ENCODE data around the gene HRK. TPM values are rescaled to one million over a fixed set of nuclear protein-coding genes. Genes with fewer than 3 reads are reported as not detected.

HRK gene
- total RNA-seq, 2 donors from 2014 or later = 0.08 TPM; not detected in 1

DNA sequence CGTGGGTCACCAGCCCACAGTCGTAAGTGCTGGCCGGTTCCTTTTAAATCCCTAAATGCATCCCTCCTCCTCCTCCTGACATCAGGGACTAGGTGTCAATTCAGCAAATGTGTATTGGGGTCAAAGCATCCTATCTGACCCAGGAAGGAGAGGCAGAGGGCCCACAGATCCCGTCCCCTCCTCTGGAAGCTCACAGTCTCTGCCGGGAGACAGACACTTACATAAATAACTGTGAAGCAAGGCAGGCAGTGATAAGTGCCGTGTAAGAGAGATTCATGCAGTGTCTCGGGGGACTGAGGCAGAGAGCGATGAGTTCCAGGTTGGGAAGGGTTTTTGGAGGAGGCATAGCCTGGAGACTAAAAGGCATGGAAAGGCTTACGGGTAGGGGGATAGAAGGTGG, 44.1 kb downstream of the HRK start:
- no peaks in the 10 kb centered on the region for H3K4me1 ChIP-seq
- H3K27me3 ChIP-seq = no peaks in the 10 kb centered on the region
- TF ChIP-seq, protein P1, sequence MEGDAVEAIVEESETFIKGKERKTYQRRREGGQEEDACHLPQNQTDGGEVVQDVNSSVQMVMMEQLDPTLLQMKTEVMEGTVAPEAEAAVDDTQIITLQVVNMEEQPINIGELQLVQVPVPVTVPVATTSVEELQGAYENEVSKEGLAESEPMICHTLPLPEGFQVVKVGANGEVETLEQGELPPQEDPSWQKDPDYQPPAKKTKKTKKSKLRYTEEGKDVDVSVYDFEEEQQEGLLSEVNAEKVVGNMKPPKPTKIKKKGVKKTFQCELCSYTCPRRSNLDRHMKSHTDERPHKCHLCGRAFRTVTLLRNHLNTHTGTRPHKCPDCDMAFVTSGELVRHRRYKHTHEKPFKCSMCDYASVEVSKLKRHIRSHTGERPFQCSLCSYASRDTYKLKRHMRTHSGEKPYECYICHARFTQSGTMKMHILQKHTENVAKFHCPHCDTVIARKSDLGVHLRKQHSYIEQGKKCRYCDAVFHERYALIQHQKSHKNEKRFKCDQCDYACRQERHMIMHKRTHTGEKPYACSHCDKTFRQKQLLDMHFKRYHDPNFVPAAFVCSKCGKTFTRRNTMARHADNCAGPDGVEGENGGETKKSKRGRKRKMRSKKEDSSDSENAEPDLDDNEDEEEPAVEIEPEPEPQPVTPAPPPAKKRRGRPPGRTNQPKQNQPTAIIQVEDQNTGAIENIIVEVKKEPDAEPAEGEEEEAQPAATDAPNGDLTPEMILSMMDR (IDR thresholded peaks at IDR 0.05) = no peak
- H3K36me3 ChIP-seq = no peaks in the 10 kb centered on the region
- H3K4me3 ChIP-seq = no peak overlapping the region
- no peak for DNase-seq (ENCODE audit: low spot score)
- H3K27ac ChIP-seq = no peak overlapping the region
- H3K9me3 ChIP-seq = no peaks in the 10 kb centered on the region

DNA sequence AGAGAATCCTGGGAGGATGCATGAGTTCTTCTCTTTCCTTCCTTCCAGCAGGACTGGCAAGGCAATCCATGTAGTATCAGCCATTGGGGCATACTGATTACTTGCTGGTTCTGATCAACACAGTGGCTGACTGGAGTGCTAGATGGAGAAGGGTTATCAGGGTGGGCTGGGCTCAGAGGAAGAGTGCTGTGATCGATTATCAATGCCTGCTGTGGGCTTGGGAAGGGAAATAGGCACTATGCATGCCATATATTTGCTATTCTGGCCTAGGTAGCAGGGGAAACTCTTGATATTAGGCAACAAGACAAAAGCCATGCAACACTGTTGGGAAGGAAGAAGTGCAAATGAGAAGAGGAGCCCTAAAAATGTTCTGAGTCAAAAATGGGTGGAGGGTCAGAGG, 45.8 kb downstream of the HRK start:
- no peak for DNase-seq (ENCODE audit: low spot score)
- H3K4me1 ChIP-seq = no peaks in the 10 kb centered on the region
- no peaks in the 10 kb centered on the region for H3K36me3 ChIP-seq
- H3K9me3 ChIP-seq = no peaks in the 10 kb centered on the region
- TF ChIP-seq, protein P1 (IDR thresholded peaks at IDR 0.05) = no peak
- H3K27ac ChIP-seq = no peak overlapping the region
- H3K27me3 ChIP-seq = no peaks in the 10 kb centered on the region
- no peak overlapping the region for H3K4me3 ChIP-seq

DNA sequence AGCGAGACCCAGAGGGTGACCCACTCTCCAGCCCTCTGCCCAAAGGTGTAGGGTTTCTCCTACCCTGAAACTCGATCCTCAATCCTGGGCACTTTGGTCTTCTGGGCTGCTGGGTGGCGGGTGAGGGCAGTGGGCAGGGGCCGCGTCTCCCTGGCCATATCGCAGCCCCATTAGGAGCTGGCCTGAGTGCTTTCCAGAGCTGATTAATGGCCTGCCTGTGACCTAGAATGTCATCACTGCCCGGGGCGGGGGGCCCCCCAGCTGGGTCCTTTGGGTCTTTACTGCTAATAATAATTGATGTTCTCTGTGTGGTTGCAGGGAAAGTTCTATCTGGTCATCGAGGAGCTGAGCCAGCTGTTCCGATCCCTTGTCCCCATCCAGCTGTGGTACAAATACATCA, 47.8 kb downstream of the HRK start:
- no peak overlapping the region for H3K27ac ChIP-seq
- H3K4me1 ChIP-seq = no peaks in the 10 kb centered on the region
- H3K4me3 ChIP-seq = no peak overlapping the region
- no peaks in the 10 kb centered on the region for H3K9me3 ChIP-seq
- H3K36me3 ChIP-seq = no peaks in the 10 kb centered on the region
- no peak for DNase-seq (ENCODE audit: low spot score)
- TF ChIP-seq, protein P1 (IDR thresholded peaks at IDR 0.05) = no peak
- H3K27me3 ChIP-seq = no peaks in the 10 kb centered on the region

DNA sequence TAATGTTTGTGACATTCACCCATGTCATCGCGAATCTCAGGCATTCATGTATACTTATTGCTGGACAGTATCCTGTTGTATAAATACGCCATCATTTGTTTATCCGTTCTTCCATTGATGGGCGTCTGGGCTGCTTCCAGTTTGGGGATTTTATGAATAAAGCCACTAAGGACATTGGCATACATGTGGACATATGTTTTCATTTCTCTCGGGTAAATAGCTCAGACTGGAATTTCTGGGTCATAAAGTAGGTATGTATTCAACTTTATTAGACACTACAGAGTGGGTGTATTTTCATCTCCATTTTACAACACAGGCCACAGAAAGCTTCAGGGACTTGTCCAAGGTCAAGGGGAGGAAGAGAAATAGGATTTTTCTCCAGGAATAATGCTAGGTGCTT, 48.9 kb downstream of the HRK start:
- no peak for DNase-seq (ENCODE audit: low spot score)
- Histone ChIP-seq H3K27ac (no peak overlapping the region), H3K36me3 (no peaks in the 10 kb centered on the region), H3K27me3 (no peaks in the 10 kb centered on the region), H3K4me3 (no peak overlapping the region), H3K9me3 (no peaks in the 10 kb centered on the region), H3K4me1 (no peaks in the 10 kb centered on the region)
- TF ChIP-seq, protein P1 (IDR thresholded peaks at IDR 0.05) = no peak

DNA sequence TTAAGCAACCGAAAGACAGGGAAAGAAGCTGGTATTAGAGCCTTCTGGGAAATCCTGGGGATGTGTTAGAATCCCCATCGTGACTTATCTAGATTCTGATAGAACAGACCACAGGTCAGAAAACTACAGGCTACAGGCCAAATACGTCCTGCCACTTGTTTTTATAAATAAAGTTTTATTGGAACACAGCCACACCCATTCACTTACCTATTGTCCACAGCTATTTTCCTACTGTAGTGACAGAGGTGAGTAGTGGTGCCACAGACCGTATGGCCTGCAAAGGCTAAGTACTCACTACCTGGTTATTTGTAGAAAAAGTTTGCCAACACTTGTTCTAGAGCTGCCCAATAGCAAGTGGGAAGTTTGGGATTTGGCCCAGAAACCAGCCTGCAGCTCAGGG, 53.8 kb downstream of the HRK start:
- no peaks in the 10 kb centered on the region for H3K36me3 ChIP-seq
- H3K27ac ChIP-seq = no peak overlapping the region
- TF ChIP-seq, protein P1 (IDR thresholded peaks at IDR 0.05) = no peak
- H3K4me1 ChIP-seq = no peaks in the 10 kb centered on the region
- no peaks in the 10 kb centered on the region for H3K9me3 ChIP-seq
- no peak overlapping the region for H3K4me3 ChIP-seq
- DNase-seq (ENCODE audit: low spot score) = no peak
- no peaks in the 10 kb centered on the region for H3K27me3 ChIP-seq

DNA sequence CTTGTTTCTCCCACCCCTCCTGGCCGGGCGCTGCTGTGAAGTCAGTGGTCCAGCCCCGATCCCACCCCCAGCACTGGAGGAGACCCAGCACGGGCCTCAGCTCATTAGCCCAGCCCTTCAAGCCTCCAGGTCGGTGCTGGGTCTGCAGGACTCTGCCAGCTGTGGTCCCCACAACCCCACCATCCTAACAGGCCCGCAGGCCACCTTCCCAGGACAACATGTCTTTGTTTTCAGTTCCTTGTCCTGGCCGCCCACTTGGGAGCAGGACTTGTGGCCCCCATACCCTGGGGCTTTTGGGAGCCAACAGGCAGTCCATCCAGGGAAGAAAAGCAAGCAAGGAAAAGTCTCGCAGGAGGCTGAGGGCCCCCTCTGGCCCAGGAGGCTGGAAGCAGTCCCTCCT, 60.0 kb downstream of the HRK start:
- TF ChIP-seq, protein P1 (IDR thresholded peaks at IDR 0.05) = no peak
- no peaks in the 10 kb centered on the region for H3K9me3 ChIP-seq
- no peaks in the 10 kb centered on the region for H3K27me3 ChIP-seq

More for the DNA sequence above, 60.0 kb downstream of the HRK start:
- Histone ChIP-seq H3K4me3 (no peak overlapping the region), H3K27ac (no peak overlapping the region), H3K36me3 (no peaks in the 10 kb centered on the region), H3K4me1 (peaks cover 0 to 12% of the 10 kb centered on the region in 2 donors)
- no peak for DNase-seq (ENCODE audit: low spot score)

All from right atrium auricular region (tissue), 2 donors.